SU-DHL-6 (cell line): ENCODE measurements around the gene MC1R.

Experiments
- CTCF ChIP-seq: fragments of 200-600 bp; sonication (generic); IDR thresholded peaks from one replicate; pipeline ENCODE4 v1.5.1; 2017; ENCODE audit warnings: antibody characterized with exemption, mild to moderate bottlenecking, low read length, moderate library complexity; ENCODE audit not compliant: insufficient read depth, poor library complexity, severe bottlenecking
- EZH2phosphoT487 ChIP-seq: fragments of 200-600 bp; sonication (generic), shearing (Covaris generic); conservative IDR thresholded peaks from 2 replicates; pipeline ENCODE4 v1.6.1; 2018; ENCODE audit warnings: mild to moderate bottlenecking, antibody characterized with exemption, low read length, moderate library complexity, mixed read lengths

- TF ChIP-seq CTCF, result no peak
- TF ChIP-seq EZH2phosphoT487, result no peak
Observed at GRCh38 chr16:89902980-89903379, 15.7 kb upstream of the MC1R start.
